GM23248 (cell line): Measurements from ENCODE around the gene FRAS1. TPM values are rescaled to one million over a fixed set of nuclear protein-coding genes. Genes with fewer than 3 reads are reported as not detected.

Source experiments
- DNase-seq: peaks from one replicate; pipeline ENCODE4 v3.0.0-alpha.2; 2015
- H2AFZ ChIP-seq: fragments of 200-600 bp; sonication (generic); 2 replicates; pipeline ENCODE4 v1.6.1; 2016; ENCODE audit warnings: antibody characterized with exemption
- H3F3A ChIP-seq: fragments of 200-600 bp; sonication (generic); 2 replicates; pipeline ENCODE4 v1.6.1; 2016; ENCODE audit warnings: mild to moderate bottlenecking, antibody characterized with exemption, mixed run types; ENCODE audit not compliant: insufficient read depth
- H3K27ac ChIP-seq: fragments of 200-600 bp; sonication (generic); 2 replicates; pipeline ENCODE4 v1.5.1; 2016; ENCODE audit warnings: mild to moderate bottlenecking
- H3K27me3 ChIP-seq: fragments of 200-600 bp; sonication (generic); replicated peaks from 2 replicates; pipeline ENCODE4 v1.6.1; 2016; ENCODE audit warnings: mild to moderate bottlenecking; ENCODE audit not compliant: insufficient read depth
- H3K36me3 ChIP-seq: fragments of 200-600 bp; sonication (generic); 2 replicates; pipeline ENCODE4 v1.6.1; 2016; ENCODE audit warnings: low read depth, mild to moderate bottlenecking
- H3K4me1 ChIP-seq: fragments of 200-600 bp; sonication (generic); 2 replicates; pipeline ENCODE4 v1.6.1; 2016; ENCODE audit warnings: mild to moderate bottlenecking; ENCODE audit not compliant: insufficient read depth
- H3K4me2 ChIP-seq: fragments of 200-600 bp; sonication (generic); one replicate; pipeline ENCODE4 v1.6.1; 2016; ENCODE audit warnings: mild to moderate bottlenecking; ENCODE audit not compliant: unreplicated experiment
- H3K4me3 ChIP-seq: fragments of 200-600 bp; sonication (generic); 2 replicates; pipeline ENCODE4 v1.5.1; 2016; ENCODE audit warnings: mild to moderate bottlenecking
- H3K79me2 ChIP-seq: fragments of 200-600 bp; sonication (generic); 2 replicates; pipeline ENCODE4 v1.6.1; 2016; ENCODE audit warnings: mild to moderate bottlenecking; ENCODE audit not compliant: insufficient read depth
- H3K9ac ChIP-seq: fragments of 200-600 bp; sonication (generic); 2 replicates; pipeline ENCODE4 v1.6.1; 2016; ENCODE audit warnings: mild to moderate bottlenecking
- H3K9me2 ChIP-seq: fragments of 200-600 bp; sonication (generic); 2 replicates; pipeline ENCODE4 v1.6.1; 2016; ENCODE audit warnings: mixed run types, mild to moderate bottlenecking, moderate library complexity; ENCODE audit not compliant: insufficient read depth
- H3K9me3 ChIP-seq: fragments of 200-600 bp; sonication (generic); one replicate; pipeline ENCODE4 v1.6.1; 2017; ENCODE audit warnings: low read depth
- H4K20me1 ChIP-seq: fragments of 200-600 bp; sonication (generic); 2 replicates; pipeline ENCODE4 v1.6.0; 2016; ENCODE audit not compliant: insufficient read depth
- EZH2 ChIP-seq: fragments of 200-600 bp; sonication (generic); IDR thresholded peaks from 2 replicates; pipeline ENCODE4 v1.6.1; 2018; ENCODE audit warnings: antibody characterized with exemption, mild to moderate bottlenecking; ENCODE audit not compliant: insufficient read depth, poor library complexity, severe bottlenecking
- EZH2phosphoT487 ChIP-seq: fragments of 200-600 bp; sonication (generic); IDR thresholded peaks from 2 replicates; pipeline ENCODE4 v1.6.1; 2018; ENCODE audit warnings: antibody characterized with exemption, moderate library complexity, mild to moderate bottlenecking, low read depth; ENCODE audit not compliant: insufficient read depth
- WGBS, 2 experiments: methylation state at CpG; one replicate each; pipeline ENCODE4 v1.1.6; 2015 to 2017; ENCODE audit warnings: low lambda C conversion rate in 2 of 2, low coverage in 1 of 2; ENCODE audit errors: missing lambda C conversion rate in 2 of 2; 5-methylcytosine and 5-hydroxymethylcytosine counted together
- in situ Hi-C: fragments of 300-500 bp; cut with MboI; formaldehyde crosslinking; loops from 2 replicates; pipeline ENCODE4 v1.15.0; 2020
- polyA plus RNA-seq: library from polyadenylated mRNA; unstranded; fragments of >200 nt; fragmentation: Nextera tagmentation; extraction: Ambion mirVana; gene quantifications from 2 replicates; pipeline ENCODE4 v1.2.1, GENCODE V29; 2016
- total RNA-seq: library from RNA; depleted of rRNA; stranded (reverse); fragments of >200 nt; shearing (Covaris generic); gene quantifications from 2 replicates; pipeline ENCODE4 v1.2.3, GENCODE V29; 2014

Gene FRAS1
- total and polyA plus RNA-seq, 2 experiments from 2014 or later, result 6.5 to 19.8 TPM

DNA sequence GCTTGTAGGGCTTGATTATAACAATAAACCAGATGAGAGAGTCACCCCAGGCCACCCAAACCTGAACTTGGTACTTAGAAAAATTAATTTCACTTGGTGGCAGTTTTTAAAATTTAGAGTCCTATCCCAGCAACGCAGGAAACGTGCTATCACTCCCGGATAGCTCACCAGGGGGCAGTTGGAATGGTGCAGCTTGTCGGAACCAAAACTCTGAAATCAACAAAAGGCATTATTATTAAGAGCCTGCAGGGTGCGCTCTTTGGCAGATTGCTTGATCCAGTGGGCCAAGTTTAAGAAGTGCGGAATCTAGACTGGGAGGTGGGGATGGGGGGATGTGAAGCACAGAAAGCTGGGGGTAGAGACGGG lies 2.4 kb downstream of the FRAS1 start:
- in situ Hi-C loops, result loop anchor here (5.0 kb wide), 1 partner anchor 448 kb away; no protein-coding TSS in a partner anchor
- peak overlapping the region; percentile 74 for H3K9ac ChIP-seq

DNA sequence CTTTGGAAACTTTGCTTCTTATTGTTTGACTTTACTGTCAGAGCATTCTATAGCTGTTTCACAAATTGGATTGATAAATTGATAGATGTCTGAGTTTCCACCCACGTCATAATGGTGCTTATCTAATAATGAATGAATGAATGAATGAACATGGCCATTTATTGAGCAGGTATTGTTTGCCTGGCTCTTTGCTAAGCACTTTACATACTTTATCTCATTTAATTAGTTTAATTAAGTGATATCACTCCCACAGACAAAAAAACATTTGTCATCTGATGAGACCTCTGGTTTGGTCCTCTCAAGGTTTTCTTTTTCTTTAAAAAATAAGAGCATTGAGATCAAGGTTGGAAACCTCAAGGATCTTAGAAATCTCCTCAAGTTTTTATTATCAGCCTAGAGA lies 2.8 kb downstream of the FRAS1 start:
- Histone ChIP-seq H3K9ac (no peak overlapping the region), H3K9me3 (no peaks in the 10 kb centered on the region), H3K36me3 (no peaks in the 10 kb centered on the region), H3K9me2 (no peaks in the 10 kb centered on the region), H4K20me1 (no peaks in the 10 kb centered on the region), H3K4me2 (no peak overlapping the region), H3K4me3 (no peak overlapping the region), H3F3A (no peaks in the 10 kb centered on the region), H2AFZ (no peak overlapping the region), H3K4me1 (no peaks in the 10 kb centered on the region), H3K27ac (no peak overlapping the region), H3K27me3 (no peaks in the 10 kb centered on the region), H3K79me2 (peaks cover 10% of the 10 kb centered on the region; the same call in 1 of the 2 replicates)
- in situ Hi-C loops, result loop anchor here (5.0 kb wide), 1 partner anchor 447 kb away; no protein-coding TSS in a partner anchor
- 94 to 97% methylated on average over 1 of the region's 1 CpG for WGBS, 2 experiments
- no peak for DNase-seq
- TF ChIP-seq EZH2, result no peak

More for the DNA sequence above, 2.4 kb downstream of the FRAS1 start:
- peak overlapping the region; percentile 98 for H3K4me2 ChIP-seq
- WGBS, 2 experiments, result 7 to 8% methylated on average over 6 to 7 of the region's 7 CpGs
- no peaks in the 10 kb centered on the region for H3K36me3 ChIP-seq
- H3K27ac ChIP-seq, result peak overlapping the region; percentile 31; the same call in 1 of the 2 replicates
- no peaks in the 10 kb centered on the region for H3K4me1 ChIP-seq
- H4K20me1 ChIP-seq, result no peaks in the 10 kb centered on the region
- H3K9me3 ChIP-seq, result no peaks in the 10 kb centered on the region
- H2AFZ ChIP-seq, result peak overlapping the region; percentile 96
- H3K79me2 ChIP-seq, result peaks cover 10% of the 10 kb centered on the region; the same call in 1 of the 2 replicates
- no peak for TF ChIP-seq EZH2phosphoT487
- TF ChIP-seq EZH2, result no peak
- DNase-seq, result peak; percentile 92
- H3K27me3 ChIP-seq, result no peaks in the 10 kb centered on the region
- H3F3A ChIP-seq, result no peaks in the 10 kb centered on the region
- peak overlapping the region; percentile 83 for H3K4me3 ChIP-seq
- no peaks in the 10 kb centered on the region for H3K9me2 ChIP-seq

DNA sequence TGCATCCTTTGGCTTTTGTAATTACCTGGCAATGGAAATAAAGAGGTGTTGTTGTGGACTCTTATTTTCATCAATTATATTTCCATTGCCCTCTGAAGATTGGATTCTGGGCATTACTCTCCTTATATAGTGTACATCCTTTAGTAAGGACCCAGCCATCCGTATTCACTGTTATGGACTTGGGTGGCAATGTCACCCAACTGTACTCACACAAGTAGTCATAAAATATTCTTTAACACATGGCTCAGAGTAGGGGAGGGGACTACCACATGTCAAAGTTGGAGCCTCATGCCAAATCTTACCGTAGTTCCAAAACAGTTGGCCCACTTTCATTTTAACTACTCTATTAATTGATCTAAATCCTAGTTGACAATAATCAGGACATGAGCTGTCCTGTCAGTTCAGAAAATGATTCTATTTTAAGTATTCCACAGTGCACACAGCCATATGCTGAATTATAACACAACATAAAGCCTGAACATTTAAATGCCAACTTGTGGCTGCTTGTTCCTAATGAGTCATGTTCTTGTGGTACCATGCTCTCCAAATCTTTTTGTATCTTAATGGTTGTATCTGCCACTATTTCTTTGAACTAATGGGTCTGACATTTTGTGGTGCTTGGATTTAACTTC lies 4.9 kb downstream of the FRAS1 start:
- in situ Hi-C loops, result no loop called here

DNA sequence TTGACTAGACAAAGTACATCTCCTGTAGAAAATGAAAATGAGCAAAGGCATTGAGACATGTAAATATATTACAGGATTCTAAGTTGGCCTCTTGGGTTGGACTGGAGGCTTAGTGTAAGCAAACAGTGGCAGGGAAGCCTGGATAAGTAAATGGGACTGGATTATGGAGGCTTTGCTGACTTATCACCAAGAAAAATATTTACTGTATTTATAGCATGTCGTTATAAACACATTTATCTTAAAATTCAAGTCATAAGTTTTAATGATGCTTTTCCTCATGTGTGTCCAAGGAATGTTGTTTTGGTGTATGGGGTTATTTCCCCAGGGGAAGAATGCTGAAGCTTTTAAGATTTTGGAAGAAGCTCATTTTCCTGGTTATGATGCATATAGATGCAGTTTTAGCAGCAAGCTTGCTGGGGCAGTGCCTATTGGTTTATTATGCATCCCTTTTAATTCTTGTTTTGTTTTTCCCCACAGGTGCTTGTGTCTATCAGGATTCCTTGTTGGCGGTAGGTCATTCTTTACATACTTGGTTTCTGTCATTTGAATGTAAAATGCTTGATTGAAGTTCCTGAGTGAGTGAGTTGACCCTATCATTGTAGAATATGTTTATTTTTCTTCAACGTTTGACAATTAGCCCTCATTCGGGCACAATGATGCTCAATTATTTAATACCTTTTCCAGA lies 8.5 kb downstream of the FRAS1 start:
- in situ Hi-C loops, result no loop called here
- H3F3A ChIP-seq, result no peaks in the 10 kb centered on the region
- H2AFZ ChIP-seq, result peak overlapping the region; percentile 17; the same call in 1 of the 2 replicates
- H3K9me3 ChIP-seq, result no peaks in the 10 kb centered on the region
- no peaks in the 10 kb centered on the region for H4K20me1 ChIP-seq
- no peak overlapping the region for H3K4me2 ChIP-seq
- DNase-seq, result no peak
- H3K4me1 ChIP-seq, result peaks cover 4% of the 10 kb centered on the region; the same call in 1 of the 2 replicates
- TF ChIP-seq EZH2 (no peak), EZH2phosphoT487 (no peak)
- WGBS, 2 experiments, result 57% methylated on average over 4 of the region's 4 CpGs
- H3K27me3 ChIP-seq, result no peaks in the 10 kb centered on the region
- no peak overlapping the region for H3K9ac ChIP-seq
- H3K36me3 ChIP-seq, result no peaks in the 10 kb centered on the region
- no peaks in the 10 kb centered on the region for H3K9me2 ChIP-seq
- no peak overlapping the region for H3K4me3 ChIP-seq
- H3K27ac ChIP-seq, result no peak overlapping the region
- H3K79me2 ChIP-seq, result no peaks in the 10 kb centered on the region

More for the DNA sequence above, 4.9 kb downstream of the FRAS1 start:
- no peak overlapping the region for H3K4me3 ChIP-seq
- H3F3A ChIP-seq, result no peaks in the 10 kb centered on the region
- 47 to 55% methylated on average over 2 of the region's 2 CpGs for WGBS, 2 experiments
- peak; percentile 25 for DNase-seq
- H3K27me3 ChIP-seq, result no peaks in the 10 kb centered on the region
- H3K4me1 ChIP-seq, result no peaks in the 10 kb centered on the region
- H3K79me2 ChIP-seq, result peaks cover 10% of the 10 kb centered on the region; the same call in 1 of the 2 replicates
- H3K4me2 ChIP-seq, result no peak overlapping the region
- TF ChIP-seq EZH2phosphoT487, result no peak
- no peak for TF ChIP-seq EZH2
- H3K9me3 ChIP-seq, result no peaks in the 10 kb centered on the region
- no peaks in the 10 kb centered on the region for H3K36me3 ChIP-seq
- no peak overlapping the region for H3K9ac ChIP-seq
- H3K27ac ChIP-seq, result no peak overlapping the region
- no peak overlapping the region for H2AFZ ChIP-seq
- no peaks in the 10 kb centered on the region for H3K9me2 ChIP-seq
- H4K20me1 ChIP-seq, result no peaks in the 10 kb centered on the region
